B cell (primary cell): ENCODE data around the gene CIZ1. TPM values are rescaled to one million over a fixed set of nuclear protein-coding genes. Genes with fewer than 3 reads are reported as not detected.

Source experiments
- ATAC-seq: fragments of 200-7000 bp; cut with Tn5 transposase; one replicate; pipeline ENCODE4 v1.10.0; 2021; ENCODE audit warnings: low read depth, mild to moderate bottlenecking, moderate number of reproducible peaks, moderate library complexity
- CTCF ChIA-PET: fragments of 350-600 bp; sonication (Branson Sonifier 250); formaldehyde crosslinking; loops from one replicate; lab custom pipeline; 2021; ENCODE audit warnings: antibody characterized with exemption, inconsistent platforms; lab: Charles Lee
- POLR2A ChIA-PET: fragments of 350-600 bp; sonication (Branson Sonifier 250); formaldehyde crosslinking; loops from one replicate; lab custom pipeline; 2021; ENCODE audit warnings: antibody characterized with exemption; lab: Charles Lee
- DNase-seq: peaks from one replicate; pipeline ENCODE4 v3.0.0; 2013
- H2AFZ ChIP-seq: 2 replicates; pipeline ENCODE4 v1.6.1; 2012; ENCODE audit warnings: mild to moderate bottlenecking, low read depth, low read length; ENCODE audit not compliant: insufficient read depth, poor library complexity, severe bottlenecking
- H3K27ac ChIP-seq, 2 donors: 1 replicate in 1 of 2; 2 replicates in 1 of 2; pipeline ENCODE4 v1.5.1; 2012 to 2013; ENCODE audit warnings: low read length in 2 of 2, mild to moderate bottlenecking in 2 of 2, moderate library complexity in 1 of 2
- H3K27me3 ChIP-seq, 4 experiments: fragments of 200-600 bp in 1 of 4; sonication (generic) in 1 of 4; replicated peaks in 1 of 4; 1 replicate in 2 of 4; 2 replicates in 2 of 4; pipeline versions ENCODE4 v1.6.1 to v1.7.0; 2013 to 2016; ENCODE audit warnings: low read length in 3 of 4, mild to moderate bottlenecking in 2 of 4, mixed read lengths in 1 of 4, moderate library complexity in 1 of 4; ENCODE audit not compliant: insufficient read depth in 4 of 4, control insufficient read depth in 3 of 4; ENCODE audit errors: control extremely low read depth in 1 of 4
- H3K36me3 ChIP-seq, 2 experiments: replicated peaks in 1 of 2; 1 replicate in 1 of 2; 2 replicates in 1 of 2; pipeline versions ENCODE4 v1.6.1 to v1.7.1; 2013; ENCODE audit warnings: low read length in 1 of 2; ENCODE audit not compliant: insufficient read depth in 2 of 2, control insufficient read depth in 1 of 2; ENCODE audit errors: control extremely low read depth in 1 of 2, extremely low read depth in 1 of 2
- H3K4me1 ChIP-seq, 2 donors: fragments of 200-600 bp in 1 of 2; sonication (generic) in 1 of 2; 1 replicate in 1 of 2; 2 replicates in 1 of 2; pipeline versions ENCODE4 v1.5.1 to v1.6.1; 2013 to 2017; ENCODE audit warnings: low read length in 2 of 2; ENCODE audit not compliant: control insufficient read depth in 2 of 2, insufficient read depth in 2 of 2
- H3K4me2 ChIP-seq: replicated peaks from 2 replicates; pipeline ENCODE3; 2012; ENCODE audit warnings: mild to moderate bottlenecking, low read depth, low read length; ENCODE audit not compliant: poor library complexity, severe bottlenecking
- H3K4me3 ChIP-seq, 5 experiments: fragments of 200-600 bp in 1 of 5; sonication (generic) in 1 of 5; 1 replicate in 3 of 5; 2 replicates in 2 of 5; pipeline versions ENCODE4 v1.5.1 to v1.7.0; 2011 to 2016; ENCODE audit warnings: low read length in 4 of 5, mild to moderate bottlenecking in 4 of 5, low read depth in 2 of 5, control low read depth in 1 of 5, moderate library complexity in 1 of 5; ENCODE audit not compliant: insufficient read depth in 1 of 5; ENCODE audit errors: control extremely low read depth in 1 of 5, extremely low read depth in 1 of 5
- H3K79me2 ChIP-seq: fragments of 200-600 bp; sonication (generic); one replicate; pipeline ENCODE4 v1.6.0; 2016; ENCODE audit warnings: low read length; ENCODE audit not compliant: control insufficient read depth, insufficient read depth
- H3K9ac ChIP-seq: fragments of 200-600 bp; sonication (generic); 2 replicates; pipeline ENCODE4 v1.6.1; 2017; ENCODE audit warnings: mild to moderate bottlenecking, low read length, moderate library complexity
- H3K9me3 ChIP-seq, 3 donors: one replicate each; pipeline versions ENCODE4 v1.6.1 to v1.7.1; 2013; ENCODE audit warnings: low read length in 2 of 3; ENCODE audit not compliant: control insufficient read depth in 2 of 3, insufficient read depth in 1 of 3; ENCODE audit errors: control extremely low read depth in 1 of 3
- H4K20me1 ChIP-seq: 2 replicates; pipeline ENCODE4 v1.6.0; 2012; ENCODE audit warnings: mild to moderate bottlenecking, low read length; ENCODE audit not compliant: insufficient read depth, control insufficient read depth, poor library complexity, severe bottlenecking
- H3K27ac Mint-ChIP-seq: one replicate; pipeline ENCODE4 v1.8.0; 2021; ENCODE audit warnings: mixed read lengths
- H3K27me3 Mint-ChIP-seq: one replicate; pipeline ENCODE4 v1.8.0; 2021; ENCODE audit warnings: mixed read lengths
- H3K4me1 Mint-ChIP-seq: one replicate; pipeline ENCODE4 v1.8.0; 2021; ENCODE audit warnings: mixed read lengths
- H3K4me3 Mint-ChIP-seq: one replicate; pipeline ENCODE4 v1.8.0; 2021; ENCODE audit warnings: mixed read lengths
- H3K9me3 Mint-ChIP-seq: one replicate; pipeline ENCODE4 v1.8.0; 2022; ENCODE audit warnings: mixed read lengths; ENCODE audit not compliant: insufficient read depth
- CTCF ChIP-seq: fragments of 200-600 bp; IDR thresholded peaks from one replicate; pipeline ENCODE4 v1.8.0; 2022; ENCODE audit warnings: antibody characterized with exemption, mild to moderate bottlenecking
- EZH2 ChIP-seq: IDR thresholded peaks from 2 replicates; pipeline ENCODE4 v1.6.1; 2012; ENCODE audit warnings: borderline replicate concordance, low read depth, mild to moderate bottlenecking, moderate library complexity, low read length; ENCODE audit not compliant: insufficient read depth, poor library complexity, severe bottlenecking
- WGBS: methylation state at CpG from one replicate; pipeline ENCODE4 v1.1.5; 2013; ENCODE audit warnings: missing lambda C conversion rate; ENCODE audit not compliant: insufficient coverage; 5-methylcytosine and 5-hydroxymethylcytosine counted together
- intact Hi-C: fragments of 100-400 bp; cut with micrococcal nuclease; formaldehyde crosslinking; loops from one replicate; pipeline ENCODE4 v1.10.0; 2022
- polyA plus RNA-seq: library from polyadenylated mRNA; depleted of rRNA; stranded (reverse); fragments of >200 nt; gene quantifications from 2 replicates; pipeline ENCODE4 v1.2.3, GENCODE V29; 2012
- total RNA-seq, 2 donors: library from RNA; stranded (reverse); fragments of 120-200 nt in 1 of 2; gene quantifications; 1 replicate in 1 of 2; 2 replicates in 1 of 2; pipeline versions ENCODE4 v1.2.3 to v1.2.4, GENCODE V29; 2013 to 2022

The CIZ1 gene
- total and polyA plus RNA-seq, 2 donors (not counting 1 experiment from before 2014, with no cell fraction given), result 79.9 to 160 TPM

DNA sequence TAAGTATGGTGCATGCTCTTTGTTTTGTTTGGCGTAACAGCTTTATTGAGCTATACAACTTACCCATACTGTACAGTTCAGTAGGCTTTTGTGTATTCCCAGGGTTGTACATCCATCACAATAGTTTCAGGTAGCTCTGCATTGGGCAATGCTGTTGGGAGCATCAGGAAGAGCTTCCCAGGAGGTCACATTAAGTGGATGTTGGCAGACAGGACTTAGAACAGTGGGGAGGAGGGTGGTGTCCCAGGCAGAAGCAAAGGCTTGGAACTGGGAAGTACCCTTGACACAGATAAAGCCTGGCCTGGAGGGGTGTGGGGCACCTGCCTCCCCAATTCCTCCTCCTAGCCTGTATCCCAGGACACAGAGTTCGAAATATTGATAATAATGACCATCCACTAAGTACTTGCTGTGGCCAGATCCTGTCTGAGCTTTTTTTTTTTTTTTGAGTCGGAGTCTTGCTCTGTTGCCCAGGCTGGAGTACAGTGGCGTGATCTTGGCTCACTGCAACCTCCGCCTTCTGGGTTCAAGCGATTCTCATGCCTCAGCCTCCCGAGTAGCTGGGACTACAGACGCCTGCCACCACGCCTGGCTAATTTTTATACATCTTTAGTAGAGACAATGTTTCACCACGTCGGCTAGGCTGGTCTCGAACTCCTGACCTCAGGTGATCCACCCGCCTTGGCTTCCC lies 30.0 kb downstream of the CIZ1 start:
- TF ChIP-seq CTCF (no peak), EZH2 (no peak)
- Histone ChIP-seq H4K20me1 (no peaks in the 10 kb centered on the region), H3K9me3 (no peaks in the 10 kb centered on the region), H3K36me3 (peaks cover 0 to 16% of the 10 kb centered on the region in 2 experiments), H3K9ac (peak overlapping the region; percentile 93), H3K4me2 (peak overlapping the region; percentile 100), H3K4me3 (peak overlapping the region in 2 of 5 experiments; percentile 86 to 99), H2AFZ (no peak overlapping the region), H3K4me1 (peaks cover 6 to 17% of the 10 kb centered on the region in 2 donors), H3K27me3 (no peaks in the 10 kb centered on the region), H3K27ac (no peak overlapping the region), H3K79me2 (peaks cover 14% of the 10 kb centered on the region)
- peak overlapping the region; percentile 83 for H3K4me3 Mint-ChIP-seq
- ChIA-PET POLR2A (interaction anchor here (0.6 to 2.5 kb wide), 4 partner anchors 8 to 257 kb away, joined by 3 to 11 read pairs (median 4); partner anchors contain the start of genes CIZ1, GOLGA2 and SWI5), CTCF (interaction anchor here (0.6 to 1.4 kb wide), 3 partner anchors 29 to 176 kb away, joined by 4 to 5 read pairs (median 4); partner anchors contain the start of gene CIZ1)
- ATAC-seq (no peak), DNase-seq (no peak)
- H3K4me1 Mint-ChIP-seq, result peaks cover 12% of the 10 kb centered on the region
- no peak overlapping the region for H3K27ac Mint-ChIP-seq
- no peaks in the 10 kb centered on the region for H3K27me3 Mint-ChIP-seq
- 98% methylated on average over 7 of the region's 13 CpGs for WGBS
- H3K9me3 Mint-ChIP-seq, result no peaks in the 10 kb centered on the region
- intact Hi-C loops, result no loop called here

DNA sequence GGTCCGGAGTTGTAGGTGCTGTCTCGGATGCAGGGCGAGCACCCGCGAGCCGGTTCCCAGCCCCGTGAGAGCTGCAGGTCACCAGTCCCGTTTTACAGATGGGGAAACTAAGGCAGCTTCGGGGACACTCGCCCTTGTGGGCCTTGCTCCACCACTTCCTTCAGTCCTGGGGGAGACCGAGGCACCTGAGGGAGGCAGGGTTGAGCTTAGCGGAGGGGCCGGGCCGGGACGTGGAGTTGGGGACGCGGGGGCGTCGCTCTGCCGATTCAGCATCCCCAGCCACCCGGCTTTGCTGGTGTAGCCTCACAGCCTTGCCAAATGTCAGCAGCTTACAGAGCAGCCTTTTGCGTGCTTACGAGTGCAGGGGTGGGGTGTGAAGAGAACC lies 30.8 kb downstream of the CIZ1 start:
- CTCF ChIA-PET, result interaction anchor here (1.2 kb wide), 1 partner anchor 30 kb away, joined by 3 read pairs; the partner anchor contains the start of gene CIZ1
- Mint-ChIP-seq H3K27me3 (no peaks in the 10 kb centered on the region), H3K4me1 (peaks cover 12% of the 10 kb centered on the region), H3K27ac (peak overlapping the region; percentile 87), H3K9me3 (no peaks in the 10 kb centered on the region), H3K4me3 (peak overlapping the region; percentile 83)
- TF ChIP-seq EZH2, result no peak
- no peak for TF ChIP-seq CTCF
- Histone ChIP-seq H3K27ac (peak overlapping the region; percentile 55 to 65), H2AFZ (peak overlapping the region; percentile 98), H3K4me2 (peak overlapping the region; percentile 100), H3K9me3 (no peaks in the 10 kb centered on the region), H3K4me3 (peak overlapping the region; percentile 70 to 99 (median 86)), H3K27me3 (no peaks in the 10 kb centered on the region), H3K9ac (peak overlapping the region; percentile 93), H4K20me1 (no peaks in the 10 kb centered on the region), H3K79me2 (peaks cover 14% of the 10 kb centered on the region), H3K4me1 (peaks cover 6 to 17% of the 10 kb centered on the region in 2 donors), H3K36me3 (peaks cover 0 to 12% of the 10 kb centered on the region in 2 experiments)
- no peak for ATAC-seq
- WGBS, result 0% methylated on average over 21 of the region's 23 CpGs
- DNase-seq, result no peak
- POLR2A ChIA-PET, result interaction anchor here (1.0 to 2.5 kb wide), 5 partner anchors 9 to 90 kb away, joined by 3 to 11 read pairs (median 3); partner anchors contain the start of gene CIZ1
- intact Hi-C loops, result loop anchor here (1.0 kb wide), 3 partner anchors 31 to 180 kb away; partner anchors contain the start of genes CIZ1 and SLC27A4
